Stimulated activated CD8-positive, alpha-beta memory T cell treated with anti-CD3 and anti-CD28 coated beads, Interleukin-2, amount 100 ng/mL, for 48 hours (primary cell): ENCODE measurements around the gene RELN.

Experiments used
- DNase-seq, 2 donors: peaks; one replicate each; pipeline ENCODE4 v3.0.0-alpha.2; 2020; ENCODE audit warnings: low read depth in 2 of 2

RELN gene

DNA sequence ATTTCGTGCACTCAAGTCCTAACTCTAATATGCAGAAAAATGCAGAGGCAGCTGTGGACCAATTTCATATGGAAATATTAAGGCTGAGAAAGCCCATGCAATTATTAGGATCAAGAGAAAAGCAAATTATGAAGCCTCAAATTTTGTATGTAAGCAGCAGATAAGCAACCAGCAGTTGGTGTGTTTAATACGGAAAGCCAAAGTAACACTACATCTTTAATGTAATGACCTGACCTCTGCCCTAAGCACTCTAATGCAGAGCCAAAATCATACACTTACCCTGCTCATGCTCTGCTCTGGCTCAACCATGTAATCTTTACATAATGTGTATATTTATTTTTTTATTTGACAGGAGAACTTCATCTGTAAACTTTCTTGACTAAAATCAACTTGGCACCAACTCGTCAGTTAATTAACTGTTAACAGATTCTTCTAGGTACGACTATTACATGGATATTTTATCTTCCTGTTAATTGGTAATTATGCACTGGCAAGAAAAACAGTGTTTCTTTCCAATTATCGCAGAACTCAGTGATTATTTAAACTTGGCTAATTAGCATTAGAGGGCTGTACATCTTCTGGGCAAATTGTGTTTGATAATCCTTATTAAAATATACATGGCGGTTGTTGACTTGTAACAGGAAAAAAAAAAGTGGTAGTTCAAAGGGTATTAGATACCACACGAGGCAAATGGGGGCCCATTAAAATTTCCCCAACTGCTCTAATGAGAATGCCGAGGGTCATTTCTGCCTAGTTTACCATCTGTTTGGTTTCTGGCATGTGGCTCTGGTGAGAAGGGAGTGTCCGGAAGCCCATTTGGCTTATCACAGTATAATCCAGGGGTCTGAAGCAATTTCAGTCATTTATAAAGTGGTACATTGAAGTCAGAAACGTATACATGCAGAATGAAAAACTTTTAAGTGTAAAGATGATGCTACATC is 94.5 kb downstream of the RELN start:
- no peak for DNase-seq

DNA sequence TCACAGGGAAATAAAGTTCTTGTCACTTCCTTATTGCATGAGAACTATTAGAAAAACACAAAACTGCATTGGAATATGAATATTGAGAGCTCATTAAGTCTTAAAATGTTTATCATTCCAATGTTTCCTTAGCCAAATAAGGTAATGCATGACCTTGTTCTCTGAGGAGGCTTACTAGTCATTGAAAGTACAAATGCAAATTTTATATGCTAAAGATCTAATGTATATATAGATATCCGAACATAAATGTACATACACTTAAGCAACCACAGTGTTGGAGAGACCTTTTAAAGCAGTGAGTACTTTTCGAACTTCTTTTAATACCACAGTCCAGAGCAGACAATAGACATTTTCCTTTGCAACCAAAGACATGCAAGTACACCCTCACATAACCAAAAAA is 96.1 kb downstream of the RELN start:
- DNase-seq: no peak

DNA sequence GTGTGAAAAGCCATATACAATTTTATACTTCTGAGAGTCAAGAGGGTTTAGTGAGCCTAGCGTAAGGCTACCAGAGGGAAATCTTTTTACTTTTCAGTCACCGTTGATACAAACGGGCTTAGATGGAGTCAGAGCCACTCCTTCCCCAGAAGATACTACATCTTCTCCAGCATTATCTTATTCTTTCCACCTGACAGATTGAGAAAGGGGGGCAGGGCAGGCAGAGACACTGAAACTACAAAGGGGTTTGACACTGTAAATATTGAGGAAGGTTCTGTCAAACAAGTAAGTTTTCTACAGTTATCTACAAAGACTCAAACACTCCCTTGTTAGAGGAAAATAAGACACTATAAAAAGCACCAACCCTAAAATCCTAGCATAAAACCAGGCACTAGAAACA is 100.0 kb downstream of the RELN start:
- DNase-seq: no peak

DNA sequence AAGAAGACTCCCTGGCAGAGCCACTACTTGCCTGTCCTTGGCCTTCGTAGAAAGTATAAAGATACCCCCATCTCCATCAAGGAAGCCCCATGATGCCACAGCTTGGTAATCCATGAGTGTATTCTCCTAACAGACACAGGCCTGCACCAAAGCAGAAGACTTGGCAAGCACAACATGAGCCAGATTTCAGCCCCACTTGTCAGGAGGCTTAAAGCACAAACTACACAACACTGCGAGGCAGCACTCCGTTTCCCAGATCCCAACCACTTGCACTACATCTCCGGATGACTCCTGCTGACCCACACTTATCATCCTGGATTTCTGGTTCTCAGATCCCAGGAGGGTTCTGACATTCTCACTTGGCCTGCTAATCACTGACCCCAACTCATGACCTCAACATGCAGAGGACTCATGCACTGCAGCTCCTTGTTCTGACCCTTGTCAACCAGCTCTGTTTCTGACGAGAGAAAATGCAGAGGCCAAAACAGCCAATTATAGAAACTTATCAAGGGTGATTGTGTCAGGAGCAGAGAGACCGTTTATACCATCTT is 100.8 kb downstream of the RELN start:
- no peak for DNase-seq

DNA sequence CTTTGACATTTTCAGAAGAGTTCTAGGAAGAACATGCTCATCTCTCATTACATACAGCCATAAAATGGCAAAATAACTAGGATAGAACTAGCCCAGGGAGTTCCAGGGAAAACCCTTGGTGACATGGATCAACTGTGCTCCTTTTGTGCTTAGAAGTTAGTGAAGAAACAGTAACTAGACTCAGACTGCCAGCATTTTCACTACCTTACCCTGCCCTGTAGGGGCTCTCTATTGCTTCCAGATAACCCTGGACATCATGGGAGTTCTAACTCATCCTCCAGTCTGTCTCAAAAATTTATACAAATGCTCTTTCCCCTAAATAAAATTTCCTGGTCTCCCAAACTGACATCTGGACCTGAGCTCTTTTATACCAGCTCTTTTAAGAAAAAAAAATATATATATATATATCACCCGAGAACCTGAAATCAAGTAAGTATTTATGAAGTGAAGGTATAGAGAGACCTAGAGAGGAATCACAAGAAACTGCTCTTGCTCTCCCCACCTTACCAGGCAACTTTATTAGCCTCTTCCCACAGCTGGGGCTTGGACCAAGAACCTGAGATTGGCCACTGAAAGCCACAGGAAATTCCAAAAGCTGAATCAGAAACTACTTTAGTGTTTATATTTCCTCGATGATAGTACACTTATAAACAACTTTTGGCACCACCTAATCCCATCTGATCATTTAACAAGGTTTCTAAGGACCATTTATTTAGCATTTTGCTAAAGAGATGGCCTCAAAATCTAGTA is 101.4 kb downstream of the RELN start:
- DNase-seq: no peak

DNA sequence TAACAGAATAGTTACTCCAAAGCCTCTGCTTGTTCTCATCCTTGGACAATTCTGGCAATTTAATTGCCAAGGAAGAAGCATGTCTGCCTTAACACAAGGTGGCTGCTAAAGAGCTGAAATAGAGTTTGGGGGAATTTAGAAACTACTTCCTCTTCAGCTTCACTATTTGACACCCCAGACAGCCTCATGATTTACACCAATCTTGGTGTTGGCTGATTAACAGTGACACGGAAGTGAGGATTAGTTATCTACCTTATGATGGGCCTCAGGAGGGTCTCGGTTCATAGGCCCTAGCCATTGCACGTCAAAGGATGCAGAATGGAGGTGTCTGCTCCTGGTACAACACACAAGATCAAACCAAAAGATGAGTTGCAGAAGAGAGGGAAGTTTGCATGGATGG is 102.4 kb downstream of the RELN start:
- no peak for DNase-seq

DNA sequence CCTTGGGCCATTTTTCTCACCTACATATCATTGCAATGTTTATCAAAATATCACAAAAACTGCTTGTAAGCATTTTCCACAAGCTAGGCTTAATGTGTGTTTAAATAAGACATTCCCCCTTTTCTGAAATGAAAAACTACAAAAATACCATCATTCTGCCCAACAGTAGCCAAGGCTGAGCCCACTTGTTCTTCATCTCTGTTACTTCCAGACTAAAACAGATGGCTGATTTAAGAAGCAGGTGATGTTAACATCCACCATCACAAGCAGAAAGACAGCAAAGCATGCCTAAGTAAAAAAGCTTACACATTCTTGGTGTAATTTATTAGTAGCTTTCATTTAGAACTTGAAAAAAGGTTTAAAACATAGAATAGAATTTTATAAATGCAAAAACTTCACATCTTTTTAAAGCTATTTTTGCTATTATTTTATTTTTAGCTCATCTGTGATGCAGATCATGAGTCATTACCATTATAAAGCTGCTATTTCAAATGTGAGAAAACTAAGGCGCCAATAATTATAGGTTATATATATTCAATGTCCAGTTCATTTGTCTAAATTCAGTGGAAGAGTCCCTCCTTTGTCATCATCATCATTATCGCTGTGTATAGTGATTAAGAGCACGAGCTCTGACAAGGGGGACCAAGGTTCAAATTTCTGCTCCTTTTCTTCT is 109.4 kb downstream of the RELN start:
- DNase-seq: no peak

DNA sequence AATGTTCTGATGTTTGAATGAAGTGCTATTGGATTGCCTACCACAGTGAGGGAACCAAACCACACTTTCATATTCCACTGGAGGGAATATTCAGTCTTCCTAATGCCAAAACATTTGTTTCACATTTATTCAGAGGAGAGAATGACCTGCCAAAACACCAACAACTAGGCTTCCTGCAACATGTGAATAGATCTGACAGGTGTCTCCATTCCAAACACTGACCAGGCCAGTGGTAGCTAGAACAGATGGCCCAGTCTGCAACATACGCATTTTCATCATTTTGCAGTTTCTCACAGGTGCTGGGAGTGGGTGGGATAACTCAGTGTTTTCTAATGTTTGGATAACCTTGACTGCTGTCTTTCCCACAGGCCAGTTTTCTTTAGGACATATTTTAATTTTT is 110.0 kb downstream of the RELN start:
- DNase-seq: no peak

DNA sequence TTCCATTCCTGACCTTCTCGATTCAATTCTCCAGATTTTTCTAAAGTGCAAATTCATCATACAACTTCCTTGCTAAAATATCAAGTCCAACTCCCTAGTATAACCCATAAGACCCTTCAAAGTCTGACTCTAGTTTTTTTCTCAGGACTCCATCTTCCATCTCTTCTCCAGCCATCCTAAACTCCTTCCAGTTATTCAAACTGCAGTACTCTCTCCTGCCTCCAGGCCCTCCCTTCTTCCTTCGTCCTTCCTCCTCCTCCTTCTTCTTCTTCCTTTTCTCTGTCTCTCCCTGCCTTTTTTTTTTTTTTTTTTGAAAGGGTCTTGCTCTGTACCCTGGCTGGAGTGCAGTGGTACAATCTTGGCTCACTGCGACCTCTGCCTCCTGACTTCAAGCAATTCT is 111.9 kb downstream of the RELN start:
- DNase-seq: no peak

DNA sequence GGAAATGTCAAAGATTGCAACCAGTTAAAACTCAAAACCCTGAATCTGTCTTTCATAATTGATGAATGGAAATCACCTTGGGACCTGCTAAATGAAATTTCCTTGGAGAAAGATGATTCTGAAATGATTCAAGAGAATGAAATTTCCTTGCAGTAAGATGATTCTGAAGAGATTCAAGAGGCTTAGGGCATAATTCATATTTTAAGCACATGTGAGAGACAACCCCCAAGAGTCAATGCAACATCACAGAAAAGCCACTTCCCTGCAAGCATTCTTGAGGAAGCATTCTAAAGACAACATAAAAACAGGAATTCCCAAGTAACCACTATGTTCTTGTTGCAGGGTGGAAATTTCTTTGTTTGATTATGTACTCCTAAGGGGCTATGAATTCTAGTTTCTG is 113.7 kb downstream of the RELN start:
- no peak for DNase-seq

DNA sequence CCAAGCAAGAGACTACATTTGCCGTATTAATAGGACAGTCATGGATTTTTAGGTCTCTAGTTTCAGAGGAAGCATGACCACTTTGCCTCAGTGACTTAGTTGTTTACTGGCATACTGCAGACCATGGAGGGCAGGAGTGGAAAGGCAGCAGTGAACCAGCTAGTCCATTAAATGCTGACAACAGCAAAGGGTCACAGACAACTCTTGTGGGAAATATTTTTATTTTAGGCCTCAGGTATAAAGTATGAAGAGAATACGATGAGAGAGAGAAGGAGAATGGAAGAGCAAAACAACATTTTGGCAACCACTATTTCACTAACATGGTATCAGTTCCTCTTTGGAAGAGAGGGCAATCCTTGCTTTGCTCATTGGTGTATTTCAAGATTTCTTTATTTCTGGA is 118.0 kb downstream of the RELN start:
- no peak for DNase-seq

DNA sequence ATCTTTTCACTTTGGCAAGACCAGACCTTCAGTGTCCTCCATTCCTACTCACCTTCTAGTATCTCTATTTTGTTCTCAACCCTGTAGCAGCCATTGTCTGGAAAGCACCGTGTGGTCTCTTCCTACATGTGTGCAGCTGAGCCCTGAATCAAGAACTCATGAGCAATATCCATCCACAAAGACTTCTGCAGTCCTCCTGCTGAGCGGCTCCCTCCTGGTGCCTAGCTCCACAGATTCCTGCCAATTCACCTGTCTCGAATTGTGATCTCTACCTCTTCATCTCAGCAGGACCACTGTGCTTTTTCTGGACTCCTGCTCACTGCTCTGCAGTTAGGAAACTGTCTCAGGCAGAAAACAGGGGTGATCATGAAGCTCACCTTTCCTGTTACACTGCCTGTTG is 118.8 kb downstream of the RELN start:
- DNase-seq: no peak

DNA sequence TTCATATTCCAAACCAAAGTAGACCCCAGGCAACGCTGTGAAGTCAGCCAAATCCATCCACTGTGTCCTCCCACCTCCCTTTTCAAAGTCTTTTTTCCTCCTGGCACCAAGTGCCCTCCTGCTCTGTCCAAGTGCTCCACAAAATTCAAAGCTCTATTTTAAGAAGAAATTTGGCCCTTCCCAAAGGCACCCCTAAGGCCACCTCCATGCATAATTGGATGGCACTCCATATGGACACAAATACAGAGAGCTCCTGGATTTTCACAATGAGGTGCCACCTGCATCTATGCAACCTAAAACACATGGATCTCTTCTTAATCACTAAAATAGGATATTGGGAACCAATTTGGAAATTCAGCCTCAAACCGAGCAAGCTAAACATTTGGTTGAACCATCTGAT is 121.6 kb downstream of the RELN start:
- DNase-seq: no peak

DNA sequence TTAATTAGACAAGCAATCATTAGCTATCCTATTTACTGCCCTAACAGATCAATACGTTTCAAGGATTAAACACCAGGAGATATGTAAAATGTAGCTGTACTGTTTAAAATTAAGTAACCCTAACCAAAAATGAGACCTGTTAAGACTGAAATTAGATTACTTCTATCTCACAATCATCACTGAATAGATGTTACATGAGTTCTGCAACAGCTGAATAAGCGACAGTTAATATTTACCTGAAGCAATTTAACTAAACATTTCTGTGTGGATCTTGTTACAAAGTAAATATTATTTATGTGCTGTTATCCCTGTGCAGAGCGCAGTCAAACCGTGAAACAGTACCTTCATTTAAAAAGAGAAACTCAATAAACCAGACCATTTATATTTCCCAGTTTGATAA is 122.5 kb downstream of the RELN start:
- DNase-seq: no peak

DNA sequence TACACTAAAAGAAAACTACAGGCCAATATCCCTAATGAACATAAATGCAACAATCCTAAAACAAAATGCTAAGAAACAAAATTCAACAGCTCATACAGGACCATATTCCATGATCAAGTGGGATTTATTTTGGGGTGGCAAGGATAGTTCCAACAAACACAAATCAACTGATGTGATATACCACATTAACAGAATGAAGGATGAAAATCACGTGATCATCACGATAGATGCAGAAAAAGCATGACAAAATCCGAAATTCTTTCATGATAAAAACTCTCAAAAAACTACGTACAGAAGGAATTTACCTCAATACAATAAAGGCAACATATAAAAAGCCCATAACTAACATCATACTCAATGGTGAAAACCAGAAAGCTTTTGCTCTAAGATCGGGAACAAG is 124.0 kb downstream of the RELN start:
- no peak for DNase-seq

DNA sequence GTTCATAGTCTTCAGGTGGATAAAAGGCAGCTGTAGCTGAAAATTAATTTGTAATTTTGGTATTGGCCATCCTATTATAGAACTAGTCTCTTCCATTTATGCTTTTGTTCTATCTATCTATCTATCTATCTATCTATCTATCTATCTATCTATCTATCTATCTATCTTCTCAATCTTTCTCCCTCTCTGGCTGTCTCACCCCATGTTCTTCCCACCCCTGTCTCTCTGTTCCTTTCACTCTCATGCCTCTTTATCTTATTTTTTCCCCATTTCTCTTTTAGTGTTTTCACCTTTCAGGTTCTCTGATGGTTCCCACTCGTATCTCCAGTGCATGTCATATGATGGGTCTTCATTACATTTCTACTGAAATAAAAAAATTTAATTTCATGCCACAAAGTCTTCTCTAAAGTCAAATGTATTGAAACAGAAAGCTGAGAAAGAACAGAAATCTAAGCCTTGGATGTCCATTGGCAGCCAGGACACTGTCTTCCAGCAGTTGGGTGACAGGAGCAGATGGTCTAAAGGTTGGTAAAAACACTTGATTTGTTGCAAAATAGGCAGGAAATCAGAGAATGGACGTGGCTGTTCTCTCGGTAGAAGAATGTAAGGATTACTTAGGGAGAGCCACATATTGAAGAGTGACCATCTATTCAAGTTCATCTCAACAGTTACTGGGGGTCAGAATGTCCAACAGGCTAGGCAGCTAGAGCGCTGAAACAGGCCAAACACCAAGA is 127.0 kb downstream of the RELN start:
- no peak for DNase-seq

DNA sequence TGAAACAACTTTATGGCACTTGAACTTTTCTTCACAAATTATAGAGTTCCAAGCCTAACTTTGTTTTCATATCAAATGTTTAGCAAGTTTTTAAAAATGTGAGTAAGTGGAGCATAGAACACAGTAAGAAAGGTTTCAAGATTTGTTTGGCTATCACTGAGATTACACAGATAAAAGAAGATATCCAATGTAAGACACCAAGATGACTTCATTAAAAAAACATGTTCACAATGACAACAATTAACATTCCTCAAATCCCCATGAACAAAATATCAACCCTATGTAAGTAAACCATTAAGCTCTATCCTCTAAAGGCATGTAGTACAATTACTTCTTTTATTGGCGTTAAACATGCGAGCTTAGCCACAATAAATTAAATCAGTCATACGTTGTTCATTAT is 129.7 kb downstream of the RELN start:
- no peak for DNase-seq

DNA sequence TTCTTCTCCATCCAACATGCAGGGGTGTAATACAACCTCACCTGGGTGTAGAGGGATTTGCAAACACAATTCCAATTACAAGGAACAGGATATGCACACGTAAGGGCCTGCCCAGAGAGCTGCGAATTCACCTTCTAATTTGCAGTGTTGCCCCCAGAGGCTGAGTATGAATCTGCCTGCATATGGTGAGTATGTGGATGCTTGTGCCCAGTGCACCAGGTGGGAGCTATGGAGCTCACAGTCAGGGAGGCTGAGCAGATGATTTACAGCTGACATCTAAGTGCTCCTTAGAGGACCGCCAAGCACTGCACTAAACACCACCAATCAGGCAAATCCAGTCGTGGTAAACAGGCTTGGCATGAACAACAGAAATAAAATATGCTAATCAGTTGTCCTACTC is 132.0 kb downstream of the RELN start:
- DNase-seq: no peak

DNA sequence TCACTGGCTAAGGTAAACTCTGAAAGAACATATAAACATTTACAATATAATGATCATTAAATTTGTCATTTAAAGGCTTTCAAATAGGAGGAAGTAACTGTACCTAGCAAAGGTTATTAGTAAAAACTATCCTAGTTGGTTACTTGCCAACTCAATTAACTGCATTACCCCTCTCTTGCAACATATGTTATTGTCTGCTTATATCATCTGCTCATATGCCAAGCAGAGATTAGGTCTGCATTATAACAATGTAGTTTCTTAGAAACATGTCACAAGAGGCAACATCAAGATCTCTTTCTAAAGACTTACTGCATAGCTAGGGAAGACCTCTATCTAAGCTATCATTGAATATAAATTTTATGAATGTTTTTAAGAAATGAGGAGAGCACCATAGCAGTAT is 132.5 kb downstream of the RELN start:
- DNase-seq: no peak

DNA sequence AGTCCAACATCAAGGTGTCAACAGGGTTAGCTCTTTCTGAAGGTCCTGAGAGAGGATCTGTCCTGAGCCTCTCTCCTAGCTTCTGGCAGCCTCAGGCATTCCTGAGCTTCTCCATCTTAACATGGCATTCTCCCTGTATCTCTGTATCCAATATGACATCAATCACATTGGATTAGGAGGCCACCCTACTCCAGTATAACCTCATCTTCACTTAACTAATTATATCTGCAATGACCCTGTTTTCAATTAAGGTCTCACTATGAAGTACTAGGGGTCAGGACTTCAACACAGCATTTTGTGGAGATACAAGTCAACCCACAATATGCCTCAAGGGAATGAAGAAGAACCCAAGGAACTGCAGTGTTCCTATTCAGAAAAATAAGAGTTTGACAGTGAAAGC is 133.8 kb downstream of the RELN start:
- DNase-seq: no peak

DNA sequence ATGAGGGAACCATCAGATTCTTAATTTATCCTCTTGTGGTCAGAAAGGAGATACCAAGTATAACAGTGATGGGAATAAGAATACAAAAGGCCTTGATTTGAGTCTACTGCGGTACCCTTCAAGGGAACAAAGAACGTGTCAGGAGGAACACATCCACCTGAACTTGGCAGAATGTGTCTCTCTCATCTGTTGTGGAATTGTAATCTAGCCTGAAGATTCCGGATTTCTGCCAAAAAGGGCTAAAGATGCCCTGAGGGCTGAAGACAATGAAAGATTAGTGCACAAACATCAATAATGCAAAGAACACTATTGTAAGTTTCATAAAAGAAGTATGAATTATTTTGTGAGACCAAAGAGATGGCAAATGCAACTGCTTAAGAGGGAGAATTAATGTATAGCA is 134.8 kb downstream of the RELN start:
- DNase-seq: no peak

DNA sequence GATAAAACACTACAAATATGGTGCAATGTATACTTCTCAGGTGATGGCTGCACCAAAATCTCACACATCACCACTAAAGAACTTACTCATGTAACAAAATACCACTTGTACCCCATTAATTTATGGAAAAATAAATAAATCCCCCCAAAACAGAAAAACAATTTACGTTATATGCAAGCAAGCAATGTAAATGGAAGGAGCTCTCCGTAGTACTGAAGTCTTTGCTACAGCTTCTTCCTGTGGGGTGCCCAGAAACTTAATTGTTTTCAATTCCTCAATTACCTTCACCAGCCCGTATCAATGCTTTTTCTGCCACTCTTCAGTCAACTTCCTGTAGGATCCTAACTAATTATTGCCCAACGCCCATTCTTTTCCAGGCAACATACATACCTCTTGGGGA is 138.1 kb downstream of the RELN start:
- no peak for DNase-seq
